ENCODE data around the gene DTNBP1.

The DTNBP1 gene

DNA sequence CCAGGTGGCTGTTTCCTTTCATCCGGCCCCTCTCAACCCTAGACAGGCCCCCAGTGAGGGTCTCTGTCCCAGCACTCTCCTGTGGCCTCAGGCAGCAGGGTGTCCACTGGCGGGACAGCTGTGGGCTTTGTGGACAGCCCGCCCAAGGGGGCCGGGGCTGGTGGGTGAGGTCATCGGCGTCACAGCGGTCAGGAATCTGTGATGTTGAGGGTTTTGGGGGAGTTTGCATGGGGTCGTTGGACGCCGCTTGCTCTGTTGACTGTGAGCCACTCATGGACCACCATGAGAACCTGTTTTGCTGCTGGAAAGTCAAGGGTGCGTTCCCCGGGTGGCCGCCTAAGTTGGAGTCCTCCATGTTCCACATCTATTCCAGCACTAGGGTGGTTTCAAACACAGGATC lies 146.4 kb downstream of the DTNBP1 start:
- Histone ChIP-seq H3K4me1 (ENCODE audit: insufficient read depth, low read length) (peaks cover 1% of the 10 kb centered on the region), H3K36me3 (ENCODE audit: insufficient read depth, low read length) (peaks cover 55% of the 10 kb centered on the region), H3K27ac (ENCODE audit: low read depth, low read length) (no peak overlapping the region), H3K9ac (ENCODE audit: low read length) (no peak overlapping the region), H3K27me3 (ENCODE audit: control insufficient read depth in 1 of 2, insufficient read depth in 2 of 2, low read length in 2 of 2) (no peaks in the 10 kb centered on the region), H3K9me3 (ENCODE audit: low read length) (no peaks in the 10 kb centered on the region), H3K4me3 (ENCODE audit: low read depth in 1 of 2, low read length in 2 of 2) (no peak overlapping the region)

DNA sequence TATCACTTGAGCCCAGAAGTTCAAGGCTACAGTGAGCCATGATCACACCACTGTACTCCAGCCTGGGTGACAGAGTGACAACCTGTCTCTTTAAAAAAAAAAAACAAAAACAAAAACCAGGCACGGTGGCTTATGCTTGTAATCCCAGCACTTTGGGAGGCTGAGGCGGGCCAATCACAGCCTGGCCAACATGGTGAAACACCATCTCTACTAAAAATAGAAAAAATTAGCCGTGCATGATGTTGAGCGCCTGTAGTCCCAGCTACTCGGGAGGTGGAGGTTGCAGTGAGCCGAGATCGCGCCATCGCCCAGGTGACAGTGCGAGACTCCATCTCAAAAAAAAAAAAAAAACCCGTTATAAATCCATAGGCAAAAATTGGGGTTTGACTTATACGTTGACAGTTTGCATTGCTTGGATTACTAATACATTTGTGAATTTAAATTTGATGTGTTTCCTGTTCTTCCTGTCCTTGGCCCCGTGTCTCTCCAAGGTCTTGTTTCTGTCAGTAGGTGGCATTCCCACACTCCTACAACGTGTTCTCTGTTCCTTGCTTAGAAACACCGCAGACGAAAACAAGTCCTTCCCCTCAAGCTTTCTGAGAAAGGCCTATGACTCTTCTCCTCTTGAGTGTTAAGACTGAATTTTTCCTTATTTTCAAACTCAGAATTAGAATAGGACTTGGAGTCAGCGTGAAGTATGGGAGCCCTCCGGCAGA lies 147.0 kb downstream of the DTNBP1 start:
- H3K36me3 ChIP-seq (ENCODE audit: insufficient read depth, low read length) = peaks cover 58% of the 10 kb centered on the region
- no peaks in the 10 kb centered on the region for H3K27me3 ChIP-seq (ENCODE audit: control insufficient read depth in 1 of 2, insufficient read depth in 2 of 2, low read length in 2 of 2)
- no peaks in the 10 kb centered on the region for H3K9me3 ChIP-seq (ENCODE audit: low read length)
- H3K9ac ChIP-seq (ENCODE audit: low read length) = no peak overlapping the region
- H3K4me3 ChIP-seq (ENCODE audit: low read depth in 1 of 2, low read length in 2 of 2) = no peak overlapping the region
- H3K27ac ChIP-seq (ENCODE audit: low read depth, low read length) = no peak overlapping the region
- H3K4me1 ChIP-seq (ENCODE audit: insufficient read depth, low read length) = no peaks in the 10 kb centered on the region

DNA sequence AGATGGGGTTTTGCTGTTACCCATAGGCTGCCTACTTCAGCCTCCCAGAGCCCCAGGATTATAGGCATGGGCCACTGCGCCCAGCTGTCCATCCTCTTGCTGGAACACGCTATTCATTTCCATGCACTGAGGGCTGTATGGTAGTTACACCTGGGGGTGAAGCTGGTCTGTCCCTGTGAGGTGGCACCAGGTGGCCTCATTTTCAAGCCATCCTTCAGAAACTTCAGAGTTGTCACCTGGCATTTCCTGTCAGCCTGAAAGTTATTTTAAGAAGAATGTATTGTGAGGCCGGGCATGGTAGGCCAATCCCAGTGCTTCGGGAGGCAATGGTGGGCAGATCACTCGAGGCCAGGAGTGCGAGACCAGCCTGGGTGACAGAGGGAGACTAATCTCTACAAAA lies 147.6 kb downstream of the DTNBP1 start:
- Histone ChIP-seq H3K27ac (ENCODE audit: low read depth, low read length) (no peak overlapping the region), H3K4me3 (ENCODE audit: low read depth in 1 of 2, low read length in 2 of 2) (no peak overlapping the region), H3K9me3 (ENCODE audit: low read length) (no peaks in the 10 kb centered on the region), H3K36me3 (ENCODE audit: insufficient read depth, low read length) (peaks cover 58% of the 10 kb centered on the region), H3K9ac (ENCODE audit: low read length) (no peak overlapping the region), H3K4me1 (ENCODE audit: insufficient read depth, low read length) (no peaks in the 10 kb centered on the region), H3K27me3 (ENCODE audit: control insufficient read depth in 1 of 2, insufficient read depth in 2 of 2, low read length in 2 of 2) (no peaks in the 10 kb centered on the region)

DNA sequence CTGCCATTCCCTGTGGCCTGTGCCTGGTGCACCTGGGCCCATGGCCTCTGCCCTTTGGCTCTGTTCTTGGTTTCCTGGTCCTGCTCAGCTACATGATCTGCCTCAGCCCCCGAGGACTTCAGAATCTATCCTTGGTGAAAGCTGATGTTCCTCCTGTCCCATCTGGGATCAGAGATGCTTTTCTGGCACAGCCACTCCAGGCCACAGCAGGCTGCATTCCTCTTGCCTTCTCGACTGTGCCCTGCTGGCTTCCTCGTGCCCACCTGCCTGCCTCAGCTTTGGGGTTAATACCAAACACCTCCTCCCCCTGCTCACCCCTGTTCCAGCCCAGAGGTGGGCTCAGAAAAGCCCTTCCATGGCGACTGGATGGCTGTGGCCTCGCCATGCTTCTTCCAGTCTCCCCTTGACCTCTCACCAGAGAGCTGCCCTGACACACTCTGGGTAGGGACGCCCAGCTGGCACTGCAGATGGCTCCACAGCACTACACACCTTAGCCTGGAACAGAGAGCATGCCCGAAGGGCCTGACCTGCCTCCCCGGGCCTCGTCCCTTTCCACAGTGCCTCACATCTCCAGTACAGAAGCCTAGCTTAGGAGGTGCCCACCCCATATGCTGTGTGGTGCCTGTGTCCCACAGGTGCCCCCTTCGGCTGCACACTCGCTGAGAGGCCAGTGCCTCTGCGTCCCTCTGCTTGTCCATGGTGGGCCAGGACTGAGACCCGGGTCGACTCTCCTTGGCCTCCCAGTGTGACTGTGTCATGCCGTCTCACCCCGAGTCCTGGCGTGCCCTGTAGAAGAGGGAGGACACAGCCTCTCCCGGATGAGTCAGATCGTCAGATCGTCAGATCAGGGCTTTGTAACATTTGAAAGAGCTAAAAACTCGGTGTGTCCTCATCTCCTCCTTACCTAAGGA lies 148.8 kb downstream of the DTNBP1 start:
- H3K9ac ChIP-seq (ENCODE audit: low read length) = no peak overlapping the region
- H3K27ac ChIP-seq (ENCODE audit: low read depth, low read length) = no peak overlapping the region
- H3K4me3 ChIP-seq (ENCODE audit: low read depth in 1 of 2, low read length in 2 of 2) = no peak overlapping the region
- no peaks in the 10 kb centered on the region for H3K27me3 ChIP-seq (ENCODE audit: control insufficient read depth in 1 of 2, insufficient read depth in 2 of 2, low read length in 2 of 2)
- no peaks in the 10 kb centered on the region for H3K4me1 ChIP-seq (ENCODE audit: insufficient read depth, low read length)
- H3K36me3 ChIP-seq (ENCODE audit: insufficient read depth, low read length) = peaks cover 59% of the 10 kb centered on the region
- no peaks in the 10 kb centered on the region for H3K9me3 ChIP-seq (ENCODE audit: low read length)

DNA sequence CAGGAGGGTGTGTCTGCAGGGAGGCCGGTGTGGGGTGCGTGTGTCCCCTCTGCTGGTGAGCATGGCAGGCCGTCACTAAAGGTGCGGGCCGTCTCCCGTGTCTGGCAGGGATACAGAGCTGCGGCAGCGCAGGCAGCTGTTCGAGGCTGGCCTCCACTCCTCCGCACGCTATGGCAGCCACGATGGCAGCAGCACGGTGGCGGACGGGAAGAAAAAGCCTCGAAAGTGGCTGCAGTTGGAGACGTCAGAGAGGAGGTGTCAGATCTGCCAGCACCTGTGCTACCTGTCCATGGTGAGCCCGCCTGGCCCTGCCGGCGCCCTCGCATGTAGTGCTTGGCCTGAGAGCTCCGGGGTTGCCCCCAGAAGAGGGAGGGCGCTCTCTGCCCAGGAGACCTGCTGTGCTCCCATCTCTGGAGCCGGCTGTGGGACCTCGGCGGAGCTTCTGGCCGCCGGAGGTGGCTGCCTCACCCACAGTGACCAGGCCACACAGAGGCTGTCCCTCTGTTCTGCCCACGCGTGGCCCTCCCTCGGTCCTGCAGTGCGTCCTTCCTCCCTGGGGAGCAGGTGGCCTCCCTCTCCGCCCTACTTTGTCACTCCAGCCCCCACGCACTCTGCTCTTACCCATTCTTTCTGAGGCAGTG lies 149.6 kb downstream of the DTNBP1 start:
- Histone ChIP-seq H3K4me3 (ENCODE audit: low read depth in 1 of 2, low read length in 2 of 2) (no peak overlapping the region), H3K9me3 (ENCODE audit: low read length) (no peaks in the 10 kb centered on the region), H3K27ac (ENCODE audit: low read depth, low read length) (no peak overlapping the region), H3K4me1 (ENCODE audit: insufficient read depth, low read length) (no peaks in the 10 kb centered on the region), H3K9ac (ENCODE audit: low read length) (no peak overlapping the region), H3K27me3 (ENCODE audit: control insufficient read depth in 1 of 2, insufficient read depth in 2 of 2, low read length in 2 of 2) (no peaks in the 10 kb centered on the region), H3K36me3 (ENCODE audit: insufficient read depth, low read length) (peaks cover 67% of the 10 kb centered on the region)

DNA sequence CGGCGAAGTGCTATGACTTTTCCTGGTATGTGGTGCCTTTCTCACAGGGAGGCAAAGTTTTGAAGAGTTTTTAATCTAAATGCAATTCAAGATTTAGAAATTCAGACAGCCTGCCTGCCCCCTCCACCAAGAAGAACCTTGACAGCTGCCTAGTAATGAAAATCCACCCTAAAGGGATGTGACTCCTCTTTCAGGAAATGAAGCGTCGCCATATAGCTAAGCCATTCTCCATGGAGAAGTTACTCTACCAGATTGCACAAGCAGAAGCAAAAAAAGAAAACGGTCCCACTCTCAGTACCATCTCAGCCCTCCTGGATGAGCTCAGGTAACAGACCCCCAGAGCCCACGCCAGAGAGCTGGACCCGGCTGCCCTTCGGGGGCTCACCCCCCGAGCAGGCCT lies 150.1 kb downstream of the DTNBP1 start:
- no peak overlapping the region for H3K4me3 ChIP-seq (ENCODE audit: low read depth in 1 of 2, low read length in 2 of 2)
- peaks cover 68% of the 10 kb centered on the region for H3K36me3 ChIP-seq (ENCODE audit: insufficient read depth, low read length)
- H3K4me1 ChIP-seq (ENCODE audit: insufficient read depth, low read length) = no peaks in the 10 kb centered on the region
- no peaks in the 10 kb centered on the region for H3K27me3 ChIP-seq (ENCODE audit: control insufficient read depth in 1 of 2, insufficient read depth in 2 of 2, low read length in 2 of 2)
- H3K9me3 ChIP-seq (ENCODE audit: low read length) = no peaks in the 10 kb centered on the region
- H3K27ac ChIP-seq (ENCODE audit: low read depth, low read length) = no peak overlapping the region
- H3K9ac ChIP-seq (ENCODE audit: low read length) = no peak overlapping the region

DNA sequence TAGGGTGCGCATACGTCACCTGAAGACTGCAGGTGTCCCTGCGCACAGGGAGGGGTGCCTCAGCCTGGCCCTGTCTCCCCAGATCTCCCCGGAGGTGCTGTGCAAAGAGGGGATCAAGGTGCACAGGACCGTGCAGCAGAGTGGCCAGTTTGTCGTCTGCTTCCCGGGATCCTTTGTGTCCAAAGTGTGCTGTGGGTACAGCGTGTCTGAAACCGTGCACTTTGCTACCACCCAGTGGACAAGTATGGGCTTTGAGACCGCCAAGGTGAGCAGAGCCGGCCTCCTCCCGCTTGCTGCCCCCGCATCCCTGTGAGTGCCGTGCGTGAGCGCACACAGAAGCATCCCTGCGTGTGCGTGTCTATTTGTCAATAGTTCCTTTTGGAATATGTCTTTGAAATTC lies 150.7 kb downstream of the DTNBP1 start:
- no peak overlapping the region for H3K27ac ChIP-seq (ENCODE audit: low read depth, low read length)
- peaks cover 68% of the 10 kb centered on the region for H3K36me3 ChIP-seq (ENCODE audit: insufficient read depth, low read length)
- H3K27me3 ChIP-seq (ENCODE audit: control insufficient read depth in 1 of 2, insufficient read depth in 2 of 2, low read length in 2 of 2) = no peaks in the 10 kb centered on the region
- H3K9me3 ChIP-seq (ENCODE audit: low read length) = no peaks in the 10 kb centered on the region
- H3K9ac ChIP-seq (ENCODE audit: low read length) = no peak overlapping the region
- H3K4me3 ChIP-seq (ENCODE audit: low read depth in 1 of 2, low read length in 2 of 2) = no peak overlapping the region
- H3K4me1 ChIP-seq (ENCODE audit: insufficient read depth, low read length) = no peaks in the 10 kb centered on the region

DNA sequence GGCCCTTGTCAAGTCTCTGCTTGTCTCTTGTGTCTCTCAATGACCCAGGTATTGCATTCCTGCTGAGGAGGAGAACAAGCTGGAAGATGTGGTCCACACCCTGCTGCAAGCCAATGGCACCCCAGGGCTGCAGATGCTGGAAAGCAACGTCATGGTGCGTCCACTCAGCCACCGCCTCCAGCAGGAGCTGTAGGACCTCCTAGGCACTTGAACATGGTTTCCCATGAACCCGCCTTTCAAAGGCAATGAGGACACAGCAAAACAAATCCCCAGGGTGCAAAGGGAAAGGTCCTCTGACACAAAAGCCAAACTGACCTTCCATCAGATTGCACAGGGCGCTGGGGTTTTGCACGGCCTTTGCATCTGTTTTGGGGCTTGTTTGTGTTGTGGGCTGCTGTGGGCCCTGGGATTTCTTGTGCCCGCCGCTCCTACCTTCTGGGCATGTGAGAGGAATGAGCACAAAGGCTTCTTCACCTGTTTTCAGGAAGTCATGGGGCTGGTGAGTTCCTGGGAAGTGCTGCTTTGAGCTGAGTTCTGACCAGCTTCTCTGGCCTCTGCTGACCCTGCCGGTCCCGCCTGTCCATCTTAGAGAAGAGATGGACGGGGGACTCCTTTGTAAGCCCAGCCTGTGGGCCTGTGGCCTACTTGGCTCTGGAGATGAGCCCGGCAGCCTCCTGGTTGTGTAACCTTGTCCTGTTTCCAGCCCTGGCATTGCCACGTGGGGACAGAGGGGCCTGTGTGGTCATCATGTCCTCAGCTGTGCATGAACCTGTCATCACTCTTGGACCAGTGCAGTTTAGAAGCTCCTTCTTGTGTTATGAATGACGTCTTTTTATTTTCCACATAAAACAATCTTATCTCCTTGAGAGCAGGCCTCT lies 151.3 kb downstream of the DTNBP1 start:
- H3K9me3 ChIP-seq (ENCODE audit: low read length) = no peaks in the 10 kb centered on the region
- H3K36me3 ChIP-seq (ENCODE audit: insufficient read depth, low read length) = peaks cover 75% of the 10 kb centered on the region
- no peak overlapping the region for H3K9ac ChIP-seq (ENCODE audit: low read length)
- no peaks in the 10 kb centered on the region for H3K4me1 ChIP-seq (ENCODE audit: insufficient read depth, low read length)
- H3K4me3 ChIP-seq (ENCODE audit: low read depth in 1 of 2, low read length in 2 of 2) = no peak overlapping the region
- no peak overlapping the region for H3K27ac ChIP-seq (ENCODE audit: low read depth, low read length)
- no peaks in the 10 kb centered on the region for H3K27me3 ChIP-seq (ENCODE audit: control insufficient read depth in 1 of 2, insufficient read depth in 2 of 2, low read length in 2 of 2)

DNA sequence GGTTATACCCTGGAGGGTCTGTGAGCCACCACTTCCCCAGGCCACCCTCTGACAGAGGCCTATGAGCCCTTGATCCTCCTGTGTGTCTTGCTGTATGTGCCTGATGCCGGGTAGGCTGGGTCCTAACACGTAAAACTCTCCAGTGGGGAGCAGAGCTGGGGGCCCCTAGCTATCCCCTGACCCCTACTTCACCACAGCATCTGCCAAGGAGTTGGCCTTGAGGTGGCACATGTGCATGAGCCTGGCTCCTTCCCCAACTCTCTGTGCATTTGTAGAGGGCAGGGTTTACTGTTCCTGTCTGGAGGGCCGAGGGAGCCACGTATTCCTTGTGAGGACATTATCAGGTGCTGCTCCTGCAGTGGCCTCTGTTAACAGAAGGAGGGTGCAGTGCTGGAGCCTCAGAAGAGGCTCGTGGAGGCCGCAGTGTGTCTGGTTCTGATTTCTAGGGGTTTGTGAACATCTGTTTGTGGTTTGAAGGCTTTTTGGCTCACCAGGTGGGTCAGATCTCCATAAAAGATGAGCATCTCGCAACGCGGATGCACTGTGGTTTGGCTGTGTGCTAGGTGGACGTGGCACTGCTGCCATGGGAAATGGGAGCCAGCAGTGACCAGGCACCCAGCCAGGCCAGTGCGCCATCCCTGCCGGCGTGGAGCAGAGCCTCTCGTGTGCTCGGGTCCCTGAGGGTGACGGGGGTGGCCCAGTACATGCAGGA lies 152.1 kb downstream of the DTNBP1 start:
- Histone ChIP-seq H3K4me1 (ENCODE audit: insufficient read depth, low read length) (peaks cover 8% of the 10 kb centered on the region), H3K9me3 (ENCODE audit: low read length) (no peaks in the 10 kb centered on the region), H3K27me3 (ENCODE audit: control insufficient read depth in 1 of 2, insufficient read depth in 2 of 2, low read length in 2 of 2) (no peaks in the 10 kb centered on the region), H3K4me3 (ENCODE audit: low read depth in 1 of 2, low read length in 2 of 2) (no peak overlapping the region), H3K36me3 (ENCODE audit: insufficient read depth, low read length) (peaks cover 76% of the 10 kb centered on the region), H3K9ac (ENCODE audit: low read length) (no peak overlapping the region), H3K27ac (ENCODE audit: low read depth, low read length) (no peak overlapping the region)

DNA sequence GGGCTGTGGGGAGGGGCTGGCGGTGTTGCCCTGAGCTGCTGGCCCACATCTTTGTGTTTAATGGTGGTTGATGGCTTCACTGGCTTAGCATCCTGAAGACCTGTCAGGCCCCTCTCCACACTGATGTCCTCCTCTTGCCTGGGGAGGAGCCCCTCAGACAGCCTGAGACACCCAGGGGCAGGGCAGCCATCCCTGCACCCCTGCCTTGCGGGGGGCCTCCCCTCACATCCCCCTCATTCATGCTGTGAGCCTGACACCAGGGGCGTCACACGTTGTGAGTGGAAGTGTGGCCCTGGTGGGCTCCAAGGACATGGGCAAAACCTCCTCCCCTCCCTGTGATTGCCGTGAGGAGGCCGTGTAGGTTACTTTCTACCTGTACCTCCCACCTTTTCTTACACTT lies 152.7 kb downstream of the DTNBP1 start:
- Histone ChIP-seq H3K36me3 (ENCODE audit: insufficient read depth, low read length) (peaks cover 73% of the 10 kb centered on the region), H3K9ac (ENCODE audit: low read length) (no peak overlapping the region), H3K4me3 (ENCODE audit: low read depth in 1 of 2, low read length in 2 of 2) (no peak overlapping the region), H3K9me3 (ENCODE audit: low read length) (no peaks in the 10 kb centered on the region), H3K4me1 (ENCODE audit: insufficient read depth, low read length) (peaks cover 14% of the 10 kb centered on the region), H3K27me3 (ENCODE audit: control insufficient read depth in 1 of 2, insufficient read depth in 2 of 2, low read length in 2 of 2) (no peaks in the 10 kb centered on the region), H3K27ac (ENCODE audit: low read depth, low read length) (no peak overlapping the region)
